ENCODE measurements around the gene GPR32.

DNA sequence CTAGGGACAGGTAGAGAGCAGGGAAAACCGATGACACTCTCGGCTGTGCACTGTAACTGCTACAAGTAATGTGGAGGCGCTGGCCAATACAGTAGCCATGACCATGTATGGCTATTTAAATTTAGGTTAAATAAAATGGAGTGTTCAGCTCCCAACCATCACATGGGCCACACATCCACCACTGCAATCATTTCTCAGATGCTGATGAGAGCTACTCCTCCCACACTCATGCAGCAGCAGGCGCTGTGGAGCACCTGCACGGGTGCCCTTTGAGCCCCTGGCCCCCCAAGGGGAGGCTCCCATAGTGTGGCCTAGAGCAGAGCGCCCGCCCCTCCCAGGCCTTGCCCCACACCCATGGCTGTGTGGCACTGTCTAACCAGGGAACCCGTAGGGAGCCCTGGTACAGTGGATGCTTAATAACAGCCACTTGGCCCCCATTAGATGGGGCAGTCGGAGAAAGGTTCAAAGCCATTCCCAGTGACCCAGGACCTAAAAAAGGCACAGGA lies 25.9 kb downstream of the GPR32 start:
- TF ChIP-seq, protein P1, sequence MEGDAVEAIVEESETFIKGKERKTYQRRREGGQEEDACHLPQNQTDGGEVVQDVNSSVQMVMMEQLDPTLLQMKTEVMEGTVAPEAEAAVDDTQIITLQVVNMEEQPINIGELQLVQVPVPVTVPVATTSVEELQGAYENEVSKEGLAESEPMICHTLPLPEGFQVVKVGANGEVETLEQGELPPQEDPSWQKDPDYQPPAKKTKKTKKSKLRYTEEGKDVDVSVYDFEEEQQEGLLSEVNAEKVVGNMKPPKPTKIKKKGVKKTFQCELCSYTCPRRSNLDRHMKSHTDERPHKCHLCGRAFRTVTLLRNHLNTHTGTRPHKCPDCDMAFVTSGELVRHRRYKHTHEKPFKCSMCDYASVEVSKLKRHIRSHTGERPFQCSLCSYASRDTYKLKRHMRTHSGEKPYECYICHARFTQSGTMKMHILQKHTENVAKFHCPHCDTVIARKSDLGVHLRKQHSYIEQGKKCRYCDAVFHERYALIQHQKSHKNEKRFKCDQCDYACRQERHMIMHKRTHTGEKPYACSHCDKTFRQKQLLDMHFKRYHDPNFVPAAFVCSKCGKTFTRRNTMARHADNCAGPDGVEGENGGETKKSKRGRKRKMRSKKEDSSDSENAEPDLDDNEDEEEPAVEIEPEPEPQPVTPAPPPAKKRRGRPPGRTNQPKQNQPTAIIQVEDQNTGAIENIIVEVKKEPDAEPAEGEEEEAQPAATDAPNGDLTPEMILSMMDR (IDR thresholded peaks at IDR 0.05; ENCODE audit: low read depth, low read length) = no peak
- TF ChIP-seq POLR2A (IDR thresholded peaks at IDR 0.05; ENCODE audit: extremely low read depth, insufficient read length) = no peak
- TF ChIP-seq MYC (IDR thresholded peaks at IDR 0.05; ENCODE audit: low read depth, low read length) = no peak
- TF ChIP-seq, protein P2, sequence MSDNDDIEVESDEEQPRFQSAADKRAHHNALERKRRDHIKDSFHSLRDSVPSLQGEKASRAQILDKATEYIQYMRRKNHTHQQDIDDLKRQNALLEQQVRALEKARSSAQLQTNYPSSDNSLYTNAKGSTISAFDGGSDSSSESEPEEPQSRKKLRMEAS (IDR thresholded peaks at IDR 0.05; ENCODE audit: low read depth, low read length) = no peak

Measured in NB4 (cell line).